HepG2 (cell line): Measurements from ENCODE around the gene OAF. TPM values are rescaled to one million over a fixed set of nuclear protein-coding genes. Genes with fewer than 3 reads are reported as not detected.
A peak's percentile ranks its signal among the peaks of the same experiment; 100 is the strongest.

Experiments
- ATAC-seq: fragments of 200-7000 bp; cut with Tn5 transposase; 3 replicates; pipeline ENCODE4 v1.9.1; 2020; ENCODE audit warnings: mild to moderate bottlenecking, moderate library complexity
- BruUV-seq: library from RNA; stranded (reverse); fragments of 400-500 nt; replicated peaks from 2 replicates; lab custom pipeline; 2021; lab: Mats Ljungman, UMichigan
- CTCF ChIA-PET: fragments of 300-600 bp; formaldehyde crosslinking; extraction: SDS; loops from one replicate; lab custom pipeline; 2021; ENCODE audit warnings: low total read pairs, inconsistent platforms, low intra/inter-chr PET ratio; lab: Yijun Ruan, JAX
- POLR2A ChIA-PET: fragments of 350-600 bp; sonication (Branson Sonifier 250); formaldehyde crosslinking; loops from one replicate; lab custom pipeline; 2020; ENCODE audit warnings: antibody characterized with exemption, inconsistent platforms; lab: Yijun Ruan, JAX
- DNase-seq: peaks from one replicate; pipeline ENCODE4 v3.0.0-alpha.2; 2015; ENCODE audit warnings: low spot score
- FAIRE-seq: peaks from 3 replicates; lab custom pipeline; 2011; peaks lifted over from hg19 to GRCh38; lab: Jason Lieb, UNC
- H2AFZ ChIP-seq: one replicate; pipeline ENCODE4 v1.6.1; 2011; ENCODE audit warnings: low read length, inconsistent platforms
- H3K27ac ChIP-seq: fragments of 300-600 bp; 3 replicates; pipeline ENCODE4 v1.8.0; 2011; ENCODE audit warnings: mixed run types, mild to moderate bottlenecking, mixed read lengths, low read length, inconsistent platforms; ENCODE audit not compliant: insufficient read depth; ENCODE audit errors: extremely low read length
- H3K27me3 ChIP-seq, 2 experiments: fragments of 200-600 bp in 1 of 2; 2 replicates in 1 of 2; 3 replicates in 1 of 2; pipeline versions ENCODE4 v1.6.0 to v1.8.0; 2011; ENCODE audit warnings: low read length in 2 of 2, mild to moderate bottlenecking in 2 of 2, moderate library complexity in 2 of 2, inconsistent platforms in 1 of 2; ENCODE audit not compliant: insufficient read depth in 2 of 2, control insufficient read depth in 1 of 2
- H3K36me3 ChIP-seq, 2 experiments: fragments of 200-600 bp in 1 of 2; replicated peaks in 1 of 2; 2 replicates in 1 of 2; 3 replicates in 1 of 2; pipeline versions ENCODE4 v1.5.1 to v1.8.0; 2011; ENCODE audit warnings: low read length in 2 of 2, inconsistent platforms in 1 of 2; ENCODE audit not compliant: insufficient read depth in 2 of 2, control insufficient read depth in 1 of 2
- H3K4me1 ChIP-seq: 2 replicates; pipeline ENCODE4 v1.5.1; 2012; ENCODE audit warnings: low read length, inconsistent platforms; ENCODE audit not compliant: insufficient read depth
- H3K4me2 ChIP-seq: 2 replicates; pipeline ENCODE4 v1.6.0; 2011; ENCODE audit warnings: low read depth, low read length, inconsistent platforms
- H3K4me3 ChIP-seq, 3 experiments: fragments of 200-600 bp in 1 of 3; sonication (generic), shearing (Covaris generic) in 1 of 3; replicated peaks in 1 of 3; 2 replicates each; pipeline ENCODE4 v1.5.1; 2011 to 2016; ENCODE audit warnings: low read length in 3 of 3, inconsistent platforms in 2 of 3, low read depth in 2 of 3, mild to moderate bottlenecking in 2 of 3, control low read depth in 1 of 3, mixed read lengths in 1 of 3; ENCODE audit not compliant: insufficient read depth in 1 of 3
- H3K79me2 ChIP-seq: one replicate; pipeline ENCODE4 v1.6.1; 2011; ENCODE audit warnings: low read length, inconsistent platforms; ENCODE audit not compliant: insufficient read depth
- H3K9ac ChIP-seq: 2 replicates; pipeline ENCODE4 v1.6.0; 2011; ENCODE audit warnings: mild to moderate bottlenecking, low read depth, low read length, inconsistent platforms; ENCODE audit not compliant: insufficient read depth
- H3K9me3 ChIP-seq: 2 replicates; pipeline ENCODE4 v1.5.1; 2012; ENCODE audit warnings: mild to moderate bottlenecking, low read length
- H4K20me1 ChIP-seq: 2 replicates; pipeline ENCODE4 v1.6.0; 2011; ENCODE audit warnings: inconsistent platforms, mild to moderate bottlenecking, low read length, moderate library complexity; ENCODE audit not compliant: insufficient read depth
- MLLT10 ChIP-seq: sonication (generic); formaldehyde crosslinking; IDR thresholded peaks from 2 replicates; pipeline ENCODE4 v1.4.0; 2020; ENCODE audit warnings: missing genetic modification reagents
- RELA ChIP-seq: sonication (generic); formaldehyde crosslinking; IDR thresholded peaks from 2 replicates; pipeline ENCODE4 v1.4.0; 2020; ENCODE audit warnings: missing genetic modification reagents
- SETDB1 ChIP-seq: sonication (generic); formaldehyde crosslinking; IDR thresholded peaks from 2 replicates; pipeline ENCODE4 v1.5.1; 2020; ENCODE audit warnings: missing genetic modification reagents, mild to moderate bottlenecking, borderline replicate concordance
- WGBS: methylation state at CpG from one replicate; pipeline ENCODE4 v1.1.6; 2017; ENCODE audit warnings: low lambda C conversion rate; 5-methylcytosine and 5-hydroxymethylcytosine counted together
- in situ Hi-C: cut with HindIII; loops from 2 replicates; pipeline ENCODE4 v1.10.0; 2017; ENCODE audit warnings: low pct_unique_long_range_greater_than_20kb; ENCODE audit not compliant: extremely low pct_ligation_motif_present
- intact Hi-C: fragments of 100-400 bp; cut with micrococcal nuclease; formaldehyde crosslinking; loops from one replicate; pipeline ENCODE4 v1.10.0; 2022; ENCODE audit not compliant: unreplicated experiment
- polyA plus RNA-seq, 8 experiments: library from polyadenylated mRNA; depleted of rRNA in 3 of 8; stranded (reverse) in 7 of 8; unstranded in 1 of 8; fragments of >200 nt; fragmentation: Illumina TruSeq in 4 of 8; extraction: Trizol in 4 of 8; gene quantifications; 2 replicates each; pipeline versions ENCODE4 v1.2.1 to v1.2.3, GENCODE V29; 2011 to 2016; ENCODE audit warnings: low read depth in 4 of 8, missing spikeins in 1 of 8, mixed read lengths in 1 of 8; ENCODE audit not compliant: insufficient read depth in 1 of 8
- total RNA-seq, 5 experiments: library from RNA; depleted of rRNA; stranded (reverse); fragments of >200 nt; fragmentation: Illumina TruSeq; extraction: Trizol; gene quantifications; 2 replicates each; pipeline ENCODE4 v1.2.3, GENCODE V29; 2016; ENCODE audit warnings: low read depth in 1 of 5
- TF ChIP-seq, protein P1 (sequence below): sonication (generic); formaldehyde crosslinking; IDR thresholded peaks from 2 replicates; pipeline ENCODE4 v1.5.0; 2020; ENCODE audit warnings: mild to moderate bottlenecking, missing genetic modification reagents, borderline replicate concordance
- TF ChIP-seq, protein P2 (sequence below), 2 experiments: sonication (generic) in 1 of 2; formaldehyde crosslinking in 1 of 2; IDR thresholded peaks; 2 replicates each; pipeline versions ENCODE4 v1.6.1 to v1.9.0; 2014 to 2022; ENCODE audit warnings: antibody characterized with exemption in 1 of 2, borderline replicate concordance in 1 of 2, inconsistent platforms in 1 of 2, low read depth in 1 of 2, missing genetic modification reagents in 1 of 2
- TF ChIP-seq, protein P3 (sequence below): IDR thresholded peaks from 2 replicates; pipeline ENCODE4 v1.6.1; 2016; ENCODE audit warnings: mild to moderate bottlenecking

OAF gene
- total and polyA plus RNA-seq, 2 of the 13 experiments (the other 11 are each of a cell fraction or from before 2014, with no cell fraction given), result 63.7 to 94.6 TPM

DNA sequence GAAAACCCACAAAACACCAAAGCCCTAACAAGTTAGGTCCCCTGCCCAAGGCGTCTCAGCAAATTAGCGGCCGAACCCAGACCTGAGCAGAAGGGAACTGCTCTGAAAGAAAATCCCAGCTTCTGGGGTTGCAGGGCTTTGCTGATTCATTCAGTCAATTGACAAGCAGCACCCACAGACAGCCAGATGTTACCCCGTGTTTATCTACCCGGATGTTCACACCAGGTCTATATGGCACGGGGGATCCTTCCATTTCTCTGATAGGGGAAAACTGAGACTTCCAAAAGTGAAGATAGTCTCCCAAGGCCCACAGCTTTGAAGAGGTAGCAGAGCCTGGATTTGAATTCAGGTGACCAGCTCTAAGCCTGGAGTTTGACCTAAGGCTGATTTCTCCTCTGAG, 14.0 kb upstream of the OAF start:
- Histone ChIP-seq H3K9ac (peak overlapping the region; percentile 41; the same call in 1 of the 2 replicates), H3K36me3 (no peaks in the 10 kb centered on the region), H3K4me1 (peaks cover 97% of the 10 kb centered on the region), H2AFZ (no peak overlapping the region), H3K27me3 (no peaks in the 10 kb centered on the region), H4K20me1 (no peaks in the 10 kb centered on the region), H3K4me2 (peak overlapping the region; percentile 84), H3K4me3 (peak overlapping the region in 2 of 3 experiments; percentile 28 to 58; a peak in 2 of 6 replicates), H3K79me2 (no peaks in the 10 kb centered on the region), H3K27ac (peak overlapping the region; percentile 77), H3K9me3 (no peaks in the 10 kb centered on the region)
- BruUV-seq, result no TSS peak
- CTCF ChIA-PET, result no interaction called here
- no peak for DNase-seq
- 92% methylated on average over 6 of the region's 6 CpGs for WGBS
- ATAC-seq, result no peak
- POLR2A ChIA-PET, result interaction anchor here (1.0 to 4.6 kb wide), 7 partner anchors 11 to 28 kb away, joined by 3 to 160 read pairs (median 4); partner anchors contain the start of gene OAF
- intact Hi-C loops (no loop called here), in situ Hi-C loops (no loop called here)
- FAIRE-seq, result no peak
- TF ChIP-seq, protein P1, sequence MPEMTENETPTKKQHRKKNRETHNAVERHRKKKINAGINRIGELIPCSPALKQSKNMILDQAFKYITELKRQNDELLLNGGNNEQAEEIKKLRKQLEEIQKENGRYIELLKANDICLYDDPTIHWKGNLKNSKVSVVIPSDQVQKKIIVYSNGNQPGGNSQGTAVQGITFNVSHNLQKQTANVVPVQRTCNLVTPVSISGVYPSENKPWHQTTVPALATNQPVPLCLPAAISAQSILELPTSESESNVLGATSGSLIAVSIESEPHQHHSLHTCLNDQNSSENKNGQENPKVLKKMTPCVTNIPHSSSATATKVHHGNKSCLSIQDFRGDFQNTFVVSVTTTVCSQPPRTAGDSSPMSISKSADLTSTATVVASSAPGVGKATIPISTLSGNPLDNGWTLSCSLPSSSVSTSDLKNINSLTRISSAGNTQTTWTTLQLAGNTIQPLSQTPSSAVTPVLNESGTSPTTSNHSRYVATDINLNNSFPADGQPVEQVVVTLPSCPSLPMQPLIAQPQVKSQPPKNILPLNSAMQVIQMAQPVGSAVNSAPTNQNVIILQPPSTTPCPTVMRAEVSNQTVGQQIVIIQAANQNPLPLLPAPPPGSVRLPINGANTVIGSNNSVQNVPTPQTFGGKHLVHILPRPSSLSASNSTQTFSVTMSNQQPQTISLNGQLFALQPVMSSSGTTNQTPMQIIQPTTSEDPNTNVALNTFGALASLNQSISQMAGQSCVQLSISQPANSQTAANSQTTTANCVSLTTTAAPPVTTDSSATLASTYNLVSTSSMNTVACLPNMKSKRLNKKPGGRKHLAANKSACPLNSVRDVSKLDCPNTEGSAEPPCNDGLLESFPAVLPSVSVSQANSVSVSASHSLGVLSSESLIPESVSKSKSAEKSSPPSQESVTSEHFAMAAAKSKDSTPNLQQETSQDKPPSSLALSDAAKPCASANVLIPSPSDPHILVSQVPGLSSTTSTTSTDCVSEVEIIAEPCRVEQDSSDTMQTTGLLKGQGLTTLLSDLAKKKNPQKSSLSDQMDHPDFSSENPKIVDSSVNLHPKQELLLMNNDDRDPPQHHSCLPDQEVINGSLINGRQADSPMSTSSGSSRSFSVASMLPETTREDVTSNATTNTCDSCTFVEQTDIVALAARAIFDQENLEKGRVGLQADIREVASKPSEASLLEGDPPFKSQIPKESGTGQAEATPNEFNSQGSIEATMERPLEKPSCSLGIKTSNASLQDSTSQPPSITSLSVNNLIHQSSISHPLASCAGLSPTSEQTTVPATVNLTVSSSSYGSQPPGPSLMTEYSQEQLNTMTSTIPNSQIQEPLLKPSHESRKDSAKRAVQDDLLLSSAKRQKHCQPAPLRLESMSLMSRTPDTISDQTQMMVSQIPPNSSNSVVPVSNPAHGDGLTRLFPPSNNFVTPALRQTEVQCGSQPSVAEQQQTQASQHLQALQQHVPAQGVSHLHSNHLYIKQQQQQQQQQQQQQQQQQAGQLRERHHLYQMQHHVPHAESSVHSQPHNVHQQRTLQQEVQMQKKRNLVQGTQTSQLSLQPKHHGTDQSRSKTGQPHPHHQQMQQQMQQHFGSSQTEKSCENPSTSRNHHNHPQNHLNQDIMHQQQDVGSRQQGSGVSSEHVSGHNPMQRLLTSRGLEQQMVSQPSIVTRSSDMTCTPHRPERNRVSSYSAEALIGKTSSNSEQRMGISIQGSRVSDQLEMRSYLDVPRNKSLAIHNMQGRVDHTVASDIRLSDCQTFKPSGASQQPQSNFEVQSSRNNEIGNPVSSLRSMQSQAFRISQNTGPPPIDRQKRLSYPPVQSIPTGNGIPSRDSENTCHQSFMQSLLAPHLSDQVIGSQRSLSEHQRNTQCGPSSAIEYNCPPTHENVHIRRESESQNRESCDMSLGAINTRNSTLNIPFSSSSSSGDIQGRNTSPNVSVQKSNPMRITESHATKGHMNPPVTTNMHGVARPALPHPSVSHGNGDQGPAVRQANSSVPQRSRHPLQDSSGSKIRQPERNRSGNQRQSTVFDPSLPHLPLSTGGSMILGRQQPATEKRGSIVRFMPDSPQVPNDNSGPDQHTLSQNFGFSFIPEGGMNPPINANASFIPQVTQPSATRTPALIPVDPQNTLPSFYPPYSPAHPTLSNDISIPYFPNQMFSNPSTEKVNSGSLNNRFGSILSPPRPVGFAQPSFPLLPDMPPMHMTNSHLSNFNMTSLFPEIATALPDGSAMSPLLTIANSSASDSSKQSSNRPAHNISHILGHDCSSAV (CRISPR knock-in tag), result no peak
- TF ChIP-seq, protein P2, sequence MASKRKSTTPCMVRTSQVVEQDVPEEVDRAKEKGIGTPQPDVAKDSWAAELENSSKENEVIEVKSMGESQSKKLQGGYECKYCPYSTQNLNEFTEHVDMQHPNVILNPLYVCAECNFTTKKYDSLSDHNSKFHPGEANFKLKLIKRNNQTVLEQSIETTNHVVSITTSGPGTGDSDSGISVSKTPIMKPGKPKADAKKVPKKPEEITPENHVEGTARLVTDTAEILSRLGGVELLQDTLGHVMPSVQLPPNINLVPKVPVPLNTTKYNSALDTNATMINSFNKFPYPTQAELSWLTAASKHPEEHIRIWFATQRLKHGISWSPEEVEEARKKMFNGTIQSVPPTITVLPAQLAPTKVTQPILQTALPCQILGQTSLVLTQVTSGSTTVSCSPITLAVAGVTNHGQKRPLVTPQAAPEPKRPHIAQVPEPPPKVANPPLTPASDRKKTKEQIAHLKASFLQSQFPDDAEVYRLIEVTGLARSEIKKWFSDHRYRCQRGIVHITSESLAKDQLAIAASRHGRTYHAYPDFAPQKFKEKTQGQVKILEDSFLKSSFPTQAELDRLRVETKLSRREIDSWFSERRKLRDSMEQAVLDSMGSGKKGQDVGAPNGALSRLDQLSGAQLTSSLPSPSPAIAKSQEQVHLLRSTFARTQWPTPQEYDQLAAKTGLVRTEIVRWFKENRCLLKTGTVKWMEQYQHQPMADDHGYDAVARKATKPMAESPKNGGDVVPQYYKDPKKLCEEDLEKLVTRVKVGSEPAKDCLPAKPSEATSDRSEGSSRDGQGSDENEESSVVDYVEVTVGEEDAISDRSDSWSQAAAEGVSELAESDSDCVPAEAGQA (IDR thresholded peaks at IDR 0.05; ENCODE audit: low read depth), result no peak
- TF ChIP-seq, protein P2 (CRISPR knock-in tag; IDR thresholded peaks at IDR 0.05; ENCODE audit: borderline replicate concordance), result no peak
- TF ChIP-seq SETDB1 (CRISPR knock-in tag), result no peak
- TF ChIP-seq, protein P3, sequence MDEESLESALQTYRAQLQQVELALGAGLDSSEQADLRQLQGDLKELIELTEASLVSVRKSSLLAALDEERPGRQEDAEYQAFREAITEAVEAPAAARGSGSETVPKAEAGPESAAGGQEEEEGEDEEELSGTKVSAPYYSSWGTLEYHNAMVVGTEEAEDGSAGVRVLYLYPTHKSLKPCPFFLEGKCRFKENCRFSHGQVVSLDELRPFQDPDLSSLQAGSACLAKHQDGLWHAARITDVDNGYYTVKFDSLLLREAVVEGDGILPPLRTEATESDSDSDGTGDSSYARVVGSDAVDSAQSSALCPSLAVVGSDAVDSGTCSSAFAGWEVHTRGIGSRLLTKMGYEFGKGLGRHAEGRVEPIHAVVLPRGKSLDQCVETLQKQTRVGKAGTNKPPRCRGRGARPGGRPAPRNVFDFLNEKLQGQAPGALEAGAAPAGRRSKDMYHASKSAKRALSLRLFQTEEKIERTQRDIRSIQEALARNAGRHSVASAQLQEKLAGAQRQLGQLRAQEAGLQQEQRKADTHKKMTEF (CRISPR knock-in tag), result no peak
- TF ChIP-seq MLLT10 (CRISPR knock-in tag), result no peak
- TF ChIP-seq RELA, result no peak
